ENCODE data around the gene HOXA7.

The HOXA7 gene

GRCh38 chr7:27169658-27170425 is 13.4 kb upstream of the HOXA7 start:
- peak; percentile 51 for DNase-seq

- peak; percentile 63 for DNase-seq
Observed at GRCh38 chr7:27168265-27168947, 11.9 kb upstream of the HOXA7 start.

GRCh38 chr7:27167916-27168264 is 11.4 kb upstream of the HOXA7 start:
- DNase-seq: no peak

- no peak for DNase-seq
Observed at GRCh38 chr7:27166531-27167505, 10.3 kb upstream of the HOXA7 start.

GRCh38 chr7:27165996-27166530 is 9.6 kb upstream of the HOXA7 start:
- no peak for DNase-seq

- no peak for DNase-seq
Observed at GRCh38 chr7:27165089-27165995, 8.9 kb upstream of the HOXA7 start, which contains the start of gene HOXA9. HOXA9 (minus strand) TSS chr7:27165537; CDS start chr7:27165457, 80 bp downstream.

- no peak for DNase-seq
Observed at GRCh38 chr7:27164367-27165088, 8.1 kb upstream of the HOXA7 start.

GRCh38 chr7:27164045-27164366 is 7.5 kb upstream of the HOXA7 start:
- no peak for DNase-seq

- no peak for DNase-seq
Observed at GRCh38 chr7:27163288-27164044, 7.0 kb upstream of the HOXA7 start.

- DNase-seq: no peak
Observed at GRCh38 chr7:27162561-27163287, 6.2 kb upstream of the HOXA7 start.

- DNase-seq: no peak
Observed at GRCh38 chr7:27161721-27162560, 5.5 kb upstream of the HOXA7 start.

- no peak for DNase-seq
Observed at GRCh38 chr7:27161214-27161720, 4.8 kb upstream of the HOXA7 start.

- peak; percentile 49 for DNase-seq
Observed at GRCh38 chr7:27160546-27161213, 4.2 kb upstream of the HOXA7 start.

- DNase-seq: no peak
Observed at GRCh38 chr7:27160145-27160545, 3.7 kb upstream of the HOXA7 start.

GRCh38 chr7:27159266-27160144 is 3.0 kb upstream of the HOXA7 start:
- no peak for DNase-seq

GRCh38 chr7:27158436-27159265 is 2.2 kb upstream of the HOXA7 start:
- no peak for DNase-seq

All from DMS79 (cell line).